HG02943 (cell line): ENCODE results near the gene FOS.

Experiments
- ATAC-seq: cut with Tn5 transposase; IDR thresholded peaks from one replicate; pipeline ENCODE4 v1.9.1; 2021; ENCODE audit warnings: mild to moderate bottlenecking, low read depth, moderate library complexity; ENCODE audit not compliant: unreplicated experiment

Gene FOS

GRCh38 chr14:75249958-75250336 is 28.7 kb upstream of the FOS start:
- peak; percentile 26 for ATAC-seq

- ATAC-seq, result no peak
These were observed 27.8 kb upstream of the FOS start for GRCh38 chr14:75250800-75251199.

- ATAC-seq, result no peak
These were observed 26.3 kb upstream of the FOS start for GRCh38 chr14:75252254-75252837.

- ATAC-seq, result no peak
These were observed 24.2 kb upstream of the FOS start for GRCh38 chr14:75254381-75254822.

GRCh38 chr14:75254901-75255584 is 23.6 kb upstream of the FOS start:
- ATAC-seq, result no peak

GRCh38 chr14:75258079-75258802 is 20.4 kb upstream of the FOS start:
- peak; percentile 20 for ATAC-seq

GRCh38 chr14:75258803-75259509 is 19.7 kb upstream of the FOS start:
- ATAC-seq, result peak; percentile 94

- peak; percentile 16 for ATAC-seq
These were observed 19.1 kb upstream of the FOS start for GRCh38 chr14:75259510-75259855.

- ATAC-seq, result no peak
These were observed 18.4 kb upstream of the FOS start for GRCh38 chr14:75260025-75260763.

GRCh38 chr14:75261820-75262219 is 16.8 kb upstream of the FOS start:
- no peak for ATAC-seq

- ATAC-seq, result no peak
These were observed 16.0 kb upstream of the FOS start for GRCh38 chr14:75262641-75263040.

- ATAC-seq, result no peak
These were observed 14.6 kb upstream of the FOS start for GRCh38 chr14:75264036-75264435.

- ATAC-seq, result no peak
These were observed 11.4 kb upstream of the FOS start for GRCh38 chr14:75267141-75267721.

GRCh38 chr14:75268633-75269550 is 9.7 kb upstream of the FOS start:
- ATAC-seq, result no peak

GRCh38 chr14:75271514-75271913 is 7.1 kb upstream of the FOS start:
- no peak for ATAC-seq

GRCh38 chr14:75273272-75274049 is 5.2 kb upstream of the FOS start:
- ATAC-seq, result no peak

- no peak for ATAC-seq
These were observed 4.4 kb upstream of the FOS start for GRCh38 chr14:75274050-75274898.
